Activated effector memory CD4-positive, alpha-beta T cell treated with Interleukin-2 at 50 U/mL for 16 hours (primary cell): Measurements from ENCODE around the gene TMEM158.

Source experiments
- DNase-seq: peaks from one replicate; pipeline ENCODE4 v3.0.0-alpha.2; 2020

TMEM158 gene

GRCh38 chr3:45226206-45226915 is at the start of gene TMEM158:
TMEM158 (minus strand) TSS chr3:45226287; CDS start chr3:45226027, 260 bp downstream.
- peak; percentile 49 for DNase-seq

- DNase-seq = no peak
These were observed 49.1 kb upstream of the TMEM158 start for GRCh38 chr3:45275006-45275704.

GRCh38 chr3:45273681-45274515 is 47.8 kb upstream of the TMEM158 start:
- DNase-seq = no peak

- no peak for DNase-seq
These were observed 46.9 kb upstream of the TMEM158 start for GRCh38 chr3:45272828-45273470.

GRCh38 chr3:45272032-45272810 is 46.1 kb upstream of the TMEM158 start:
- DNase-seq = no peak

GRCh38 chr3:45269952-45270351 is 43.9 kb upstream of the TMEM158 start:
- no peak for DNase-seq

- DNase-seq = no peak
These were observed 41.0 kb upstream of the TMEM158 start for GRCh38 chr3:45267097-45267496.

GRCh38 chr3:45261333-45262110 is 35.4 kb upstream of the TMEM158 start:
- DNase-seq = no peak

GRCh38 chr3:45259133-45259532 is 33.0 kb upstream of the TMEM158 start:
- DNase-seq = no peak

GRCh38 chr3:45258317-45258716 is 32.2 kb upstream of the TMEM158 start:
- no peak for DNase-seq

GRCh38 chr3:45253316-45253715 is 27.2 kb upstream of the TMEM158 start:
- DNase-seq = no peak

GRCh38 chr3:45252826-45253225 is 26.7 kb upstream of the TMEM158 start:
- no peak for DNase-seq

GRCh38 chr3:45249391-45249790 is 23.3 kb upstream of the TMEM158 start:
- DNase-seq = no peak

GRCh38 chr3:45246241-45246640 is 20.2 kb upstream of the TMEM158 start:
- no peak for DNase-seq

GRCh38 chr3:45244356-45244755 is 18.3 kb upstream of the TMEM158 start:
- DNase-seq = no peak

GRCh38 chr3:45241206-45241605 is 15.1 kb upstream of the TMEM158 start:
- DNase-seq = no peak

GRCh38 chr3:45240292-45240691 is 14.2 kb upstream of the TMEM158 start:
- DNase-seq = no peak

- no peak for DNase-seq
These were observed 13.2 kb upstream of the TMEM158 start for GRCh38 chr3:45239254-45239653.

- no peak for DNase-seq
These were observed 10.9 kb upstream of the TMEM158 start for GRCh38 chr3:45236964-45237363.

GRCh38 chr3:45235409-45235808 is 9.3 kb upstream of the TMEM158 start:
- DNase-seq = no peak

- no peak for DNase-seq
These were observed 8.2 kb upstream of the TMEM158 start for GRCh38 chr3:45234250-45234649.
